Measurements from ENCODE around the gene SLC28A2. TPM values are rescaled to one million over a fixed set of nuclear protein-coding genes. Genes with fewer than 3 reads are reported as not detected.

The SLC28A2 gene
- total and polyA plus RNA-seq, 4 donors, result 2.0 TPM; not detected in 3

GRCh38 chr15:45326741-45327140 lies 74.7 kb downstream of the SLC28A2 start:
- ATAC-seq (ENCODE audit: low FRiP score), result no peak
- WGBS, 2 donors, result 58 to 59% methylated on average over 7 of the region's 7 CpGs
- intact Hi-C loops (cut with DNase I), result no loop called here

More at GRCh38 chr15:45326741-45327140, 74.7 kb downstream of the SLC28A2 start:
- no peaks in the 10 kb centered on the region for H3K27me3 ChIP-seq (ENCODE audit: control insufficient read depth in 1 of 2, insufficient read depth in 2 of 2, low read length in 1 of 2)
- no peaks in the 10 kb centered on the region for H3K9me3 ChIP-seq (ENCODE audit: control insufficient read depth, low read length)
- DNase-seq, result no peak
- H3K4me3 ChIP-seq (ENCODE audit: low read length in 2 of 2), result no peak overlapping the region
- no peaks in the 10 kb centered on the region for H3K36me3 ChIP-seq (ENCODE audit: control insufficient read depth in 1 of 2, insufficient read depth in 2 of 2, low read length in 1 of 2)
- no peaks in the 10 kb centered on the region for H3K4me1 ChIP-seq (ENCODE audit: control insufficient read depth in 1 of 2, insufficient read depth in 2 of 2, low read length in 2 of 2)
- no peak overlapping the region for H3K27ac ChIP-seq (ENCODE audit: low read depth in 1 of 2, low read length in 2 of 2)

Other genes starting within 250 kb of the SLC28A2 start
- 1 to 10 TPM; 6.7 to 6.8 TPM for gene SORD, start 229.0 kb upstream of the SLC28A2 start, total RNA-seq
- gene SORD, start 229.0 kb upstream of the SLC28A2 start, polyA plus RNA-seq, result 1 to 10 TPM; 5.7 to 7.1 TPM
- 1 to 10 TPM in 1 of 2 donors, under 1 TPM in 1; 0.65 to 2.6 TPM for gene DUOX2, start 138.1 kb upstream of the SLC28A2 start, total RNA-seq
- gene DUOX2, start 138.1 kb upstream of the SLC28A2 start, polyA plus RNA-seq, result under 1 TPM; 0.03 to 0.13 TPM
- not detected for gene DUOXA2, start 137.9 kb upstream of the SLC28A2 start, total RNA-seq
- gene DUOXA2, start 137.9 kb upstream of the SLC28A2 start, polyA plus RNA-seq, result under 1 TPM in 1 of 2 donors, not detected in 1; 0.13 TPM
- 1 to 10 TPM in 1 of 2 donors, under 1 TPM in 1; 0.23 to 4.9 TPM for gene DUOXA1, start 122.4 kb upstream of the SLC28A2 start, total RNA-seq
- gene DUOXA1, start 122.4 kb upstream of the SLC28A2 start, polyA plus RNA-seq, result under 1 TPM; 0.38 to 0.43 TPM
- 1 to 10 TPM in 1 of 2 donors, under 1 TPM in 1; 0.71 to 4.5 TPM for gene DUOX1, start 122.2 kb upstream of the SLC28A2 start, total RNA-seq
- gene DUOX1, start 122.2 kb upstream of the SLC28A2 start, polyA plus RNA-seq, result under 1 TPM; 0.13 to 0.46 TPM
- gene SHF, start 64.3 kb upstream of the SLC28A2 start, total RNA-seq, result 10 to 100 TPM; 13.8 to 19.0 TPM
- 10 to 100 TPM in 1 of 2 donors, 1 to 10 TPM in 1; 4.3 to 12.7 TPM for gene SHF, start 64.3 kb upstream of the SLC28A2 start, polyA plus RNA-seq
- 10 to 100 TPM; 27.8 to 31.9 TPM for gene GATM, start 126.3 kb downstream of the SLC28A2 start, total RNA-seq
- 10 to 100 TPM in 1 of 2 donors, 1 to 10 TPM in 1; 6.9 to 74.6 TPM for gene GATM, start 126.3 kb downstream of the SLC28A2 start, polyA plus RNA-seq

All from aorta (tissue), 5 donors.